Fibroblast of skin of left biceps (primary cell): ENCODE data around the gene LAMB3.
A peak's percentile ranks its signal among the peaks of the same experiment; 100 is the strongest.

Experiments used
- DNase-seq, 2 experiments: peaks; one replicate each; pipeline ENCODE4 v3.0.0-alpha.2; 2013; ENCODE audit warnings: low read depth in 2 of 2

The LAMB3 gene

GRCh38 chr1:209598227-209598626 lies 54.0 kb downstream of the LAMB3 start:
- no peak for DNase-seq

GRCh38 chr1:209597499-209597898 lies 54.7 kb downstream of the LAMB3 start:
- no peak for DNase-seq

GRCh38 chr1:209595599-209596285 lies 56.5 kb downstream of the LAMB3 start:
- no peak for DNase-seq

DNA sequence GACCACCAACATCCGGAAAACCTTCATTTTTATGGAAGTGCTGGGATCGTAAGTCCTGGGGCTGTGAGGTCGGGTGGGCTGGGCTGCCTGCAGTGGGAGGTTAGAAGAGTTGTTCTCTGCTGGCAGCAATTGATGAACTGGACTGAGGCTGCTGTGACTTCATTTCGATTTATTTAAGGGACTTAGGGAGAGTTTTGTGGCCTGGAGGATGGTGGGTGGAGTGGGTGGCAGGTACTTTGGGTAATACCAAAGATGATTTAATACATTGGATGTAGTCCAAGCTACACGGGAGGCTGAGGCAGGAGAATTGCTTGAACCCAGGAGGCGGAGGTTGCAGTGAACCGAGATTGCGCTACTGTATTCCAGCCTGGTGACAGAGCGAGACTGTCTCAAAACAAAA lies 57.2 kb downstream of the LAMB3 start:
- DNase-seq: no peak

- DNase-seq: no peak
Measured at GRCh38 chr1:209594440-209594839, 57.8 kb downstream of the LAMB3 start.

DNA sequence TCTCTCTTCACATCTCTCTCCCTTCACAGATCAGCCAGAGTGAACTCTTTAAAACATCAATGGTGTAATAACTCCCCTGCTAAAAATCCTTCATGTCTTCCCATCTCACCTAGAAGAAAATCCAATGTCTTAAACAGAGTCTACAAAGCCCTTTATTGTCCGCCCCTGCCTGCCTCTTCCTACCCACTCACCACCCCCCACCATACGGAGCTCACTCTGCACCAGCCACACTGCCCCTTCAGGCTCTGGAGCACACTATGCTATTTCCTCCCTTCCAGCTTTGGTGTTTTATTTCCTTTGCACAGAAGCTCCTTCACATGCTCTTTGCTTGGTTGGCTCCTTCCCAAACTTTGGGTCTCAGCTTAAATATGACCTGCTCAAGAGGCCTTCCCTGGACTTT lies 58.5 kb downstream of the LAMB3 start:
- DNase-seq: no peak

- no peak for DNase-seq
Measured at GRCh38 chr1:209590405-209590804, 61.8 kb downstream of the LAMB3 start.

DNA sequence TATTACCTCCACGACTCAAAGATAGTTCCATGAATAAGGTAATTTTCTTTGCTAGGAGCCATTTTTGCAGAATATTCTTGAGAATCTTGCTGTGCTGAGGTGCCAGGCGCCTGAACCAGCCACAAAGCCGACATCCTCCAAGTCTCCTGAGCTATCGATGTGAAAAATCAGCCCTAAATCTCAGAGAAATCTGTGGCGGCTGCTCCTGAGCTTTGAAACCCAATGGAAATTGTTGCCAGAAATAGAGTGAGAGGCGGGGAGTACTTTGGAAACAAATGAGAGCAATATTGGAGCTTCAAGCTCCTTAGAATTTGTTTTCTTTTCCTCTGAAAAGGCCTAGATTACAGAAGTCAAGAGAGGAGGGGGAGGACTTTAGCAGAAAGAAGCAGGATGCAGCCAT lies 62.4 kb downstream of the LAMB3 start:
- no peak for DNase-seq

- no peak for DNase-seq
Measured at GRCh38 chr1:209589440-209589839, 62.8 kb downstream of the LAMB3 start.

DNA sequence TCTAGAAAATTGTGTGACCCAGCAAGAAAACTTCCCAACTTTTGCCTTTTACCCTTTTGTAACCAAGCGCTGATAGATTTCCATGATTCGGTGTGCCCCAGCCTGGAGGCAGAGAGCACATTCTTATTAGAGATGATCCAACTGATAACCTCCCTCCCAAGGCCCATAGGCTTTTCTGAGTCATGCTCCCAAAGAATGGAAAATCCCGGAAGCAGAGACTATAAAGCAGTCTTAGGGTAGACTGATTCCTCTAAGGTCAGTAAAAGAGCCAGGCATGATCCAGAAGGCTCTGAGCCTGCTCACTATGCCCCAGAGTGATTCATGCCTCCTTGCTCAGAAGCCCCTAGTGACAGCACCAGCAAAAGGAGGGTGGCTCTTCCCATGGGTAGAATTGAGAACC lies 64.4 kb downstream of the LAMB3 start:
- no peak for DNase-seq

- no peak for DNase-seq
Measured at GRCh38 chr1:209586221-209586740, 65.9 kb downstream of the LAMB3 start.

GRCh38 chr1:209585672-209586071 lies 66.6 kb downstream of the LAMB3 start:
- DNase-seq: no peak

DNA sequence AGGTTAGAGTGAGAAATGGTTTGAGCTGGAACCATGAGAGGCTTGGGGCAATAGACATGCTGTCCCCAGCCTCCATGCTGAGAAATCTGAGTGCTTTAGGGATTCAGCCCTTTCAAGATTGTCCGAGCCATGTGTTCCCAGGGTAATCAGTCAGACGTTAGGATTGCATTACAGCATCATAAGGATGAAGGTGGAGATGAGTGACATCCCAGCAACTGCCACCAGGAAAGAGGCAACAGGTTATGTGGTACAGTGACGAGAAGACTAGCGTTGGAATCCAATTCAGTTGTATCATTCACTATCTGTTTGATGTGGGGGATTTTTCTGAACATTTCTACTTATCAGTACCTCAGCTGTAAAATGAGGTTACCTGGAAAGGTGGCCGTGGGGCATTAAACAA lies 67.0 kb downstream of the LAMB3 start:
- no peak for DNase-seq

DNA sequence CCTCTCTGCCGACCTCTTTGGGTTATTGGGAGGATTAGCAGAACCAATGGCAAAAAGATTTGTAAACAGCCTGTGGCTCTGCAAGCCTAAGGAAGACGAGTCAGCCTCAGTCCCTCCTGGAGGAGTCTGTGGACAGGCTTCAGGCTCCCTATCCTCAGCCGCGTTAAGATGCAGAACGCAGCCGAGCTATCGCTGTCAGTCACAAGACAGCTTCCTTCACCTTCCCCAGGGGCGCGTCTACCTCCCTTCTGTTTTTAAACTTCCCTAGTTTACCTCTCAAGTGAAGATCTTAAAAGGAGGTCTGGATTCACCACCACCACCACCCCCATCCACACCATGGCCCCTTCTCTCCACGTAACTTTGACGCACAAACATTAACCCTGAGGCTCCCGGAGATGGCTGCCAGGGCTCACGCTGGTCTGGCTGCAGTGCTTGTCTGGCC lies 68.0 kb downstream of the LAMB3 start:
- DNase-seq: no peak

GRCh38 chr1:209583408-209583807 lies 68.8 kb downstream of the LAMB3 start, which contains the start of gene CAMK1G:
TSS of gene CAMK1G (plus strand) at chr1:209583714. CDS start at chr1:209594984, 11,270 bp downstream.
- peak; percentile 40 to 47 for DNase-seq

DNA sequence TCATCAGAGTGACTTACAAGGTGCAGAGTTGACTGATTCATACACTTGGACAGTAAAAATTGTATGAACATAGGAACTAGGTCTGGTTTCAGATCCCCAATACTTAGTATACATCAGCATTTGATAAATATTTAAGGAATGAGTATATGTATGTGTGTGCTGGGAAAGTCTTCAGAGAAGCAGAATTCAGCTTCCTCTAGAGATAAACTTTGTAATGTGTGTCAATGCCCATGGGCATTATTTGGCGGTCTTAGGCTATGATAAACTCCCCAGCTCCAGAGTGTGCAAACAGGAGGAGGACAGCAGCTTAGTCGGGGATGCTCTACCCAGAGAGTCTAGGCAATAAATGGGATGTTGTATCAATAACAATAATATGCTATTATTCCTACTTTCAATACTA lies 71.6 kb downstream of the LAMB3 start:
- no peak for DNase-seq

GRCh38 chr1:209577346-209577745 lies 74.9 kb downstream of the LAMB3 start:
- DNase-seq: no peak

DNA sequence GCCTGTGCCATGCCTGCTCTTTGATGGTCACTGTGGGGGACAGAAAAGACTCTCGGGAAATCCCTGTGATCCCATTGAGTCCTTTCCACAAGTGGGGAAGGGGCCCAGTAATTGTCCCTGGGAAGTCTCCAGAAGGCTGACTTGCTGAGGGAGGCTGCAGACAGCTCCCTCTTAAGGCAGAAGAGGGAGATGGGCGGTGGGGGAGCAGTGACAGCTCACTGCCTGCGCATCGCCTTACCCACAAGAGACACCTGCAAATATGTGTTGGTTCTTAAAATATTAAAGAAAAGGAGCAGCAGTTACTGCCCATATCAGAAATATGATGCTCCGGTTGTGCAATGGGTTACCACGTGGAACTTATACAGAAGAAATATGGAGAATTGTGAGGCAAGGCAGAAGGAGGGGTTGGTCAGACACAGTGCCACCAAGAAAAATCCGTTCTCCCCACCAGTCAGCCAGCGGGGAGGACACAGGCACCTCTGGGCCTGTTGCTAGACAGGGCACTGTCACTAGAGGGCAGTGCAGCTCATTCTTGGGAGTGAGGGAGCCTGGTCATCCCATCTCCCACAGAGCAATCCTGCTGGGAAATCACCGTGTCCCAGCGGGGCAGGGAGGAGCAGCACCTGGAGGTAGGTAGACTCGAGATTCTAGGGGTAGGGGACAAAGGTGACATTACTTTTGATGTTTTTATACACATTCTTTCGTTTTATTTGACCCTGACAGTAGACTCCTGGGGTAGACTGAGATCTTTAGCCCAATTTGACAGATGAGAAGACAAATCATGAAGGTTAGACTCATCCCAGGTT lies 75.6 kb downstream of the LAMB3 start:
- DNase-seq: no peak

GRCh38 chr1:209570743-209571142 lies 81.5 kb downstream of the LAMB3 start:
- no peak for DNase-seq

DNA sequence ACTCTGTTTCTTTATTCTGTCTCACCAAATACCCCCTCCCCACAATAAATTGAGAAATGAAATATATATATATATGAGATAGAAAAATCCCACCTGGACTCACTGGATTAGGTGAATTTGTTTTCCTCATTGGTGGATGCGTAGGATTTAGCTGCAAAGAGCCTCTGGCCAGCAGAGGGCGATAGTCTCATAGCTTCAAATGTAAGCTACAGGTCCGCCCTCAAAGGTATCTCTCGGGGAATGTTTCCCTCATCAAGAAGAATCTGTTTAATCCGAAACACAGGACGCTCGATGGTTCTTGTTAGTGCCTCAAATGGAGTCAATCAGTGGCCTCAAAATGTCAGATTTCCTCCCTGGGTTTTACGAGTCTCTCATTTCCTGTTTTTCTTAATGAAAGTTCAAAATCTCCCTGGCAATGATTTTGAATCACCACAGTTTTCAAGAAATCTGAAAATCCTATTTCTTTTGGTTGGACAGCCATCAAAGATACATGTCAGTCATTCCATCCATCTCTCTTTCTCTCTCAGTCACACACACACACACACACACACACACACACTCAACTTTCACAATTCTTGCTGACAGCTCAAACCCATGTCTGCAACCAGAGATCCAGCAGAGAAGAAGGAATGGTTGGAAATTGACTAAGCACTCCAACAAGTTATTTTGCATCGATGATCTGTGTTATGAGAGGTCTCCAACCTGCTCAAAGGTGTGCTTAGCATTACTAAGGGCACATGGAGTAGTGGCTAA lies 82.6 kb downstream of the LAMB3 start:
- DNase-seq: no peak

GRCh38 chr1:209567698-209568175 lies 84.5 kb downstream of the LAMB3 start:
- peak in 1 of 2 experiments; percentile 46 for DNase-seq
